ENCODE measurements around the gene SLC6A6. TPM values are rescaled to one million over a fixed set of nuclear protein-coding genes. Genes with fewer than 3 reads are reported as not detected.

The SLC6A6 gene
- total RNA-seq, 4 donors from 2014 or later: 15.0 to 36.2 (median 23.7) TPM

- intact Hi-C loops (cut with DNase I): no loop called here
Measured at GRCh38 chr3:14360123-14360881, 42.1 kb upstream of the SLC6A6 start.

DNA sequence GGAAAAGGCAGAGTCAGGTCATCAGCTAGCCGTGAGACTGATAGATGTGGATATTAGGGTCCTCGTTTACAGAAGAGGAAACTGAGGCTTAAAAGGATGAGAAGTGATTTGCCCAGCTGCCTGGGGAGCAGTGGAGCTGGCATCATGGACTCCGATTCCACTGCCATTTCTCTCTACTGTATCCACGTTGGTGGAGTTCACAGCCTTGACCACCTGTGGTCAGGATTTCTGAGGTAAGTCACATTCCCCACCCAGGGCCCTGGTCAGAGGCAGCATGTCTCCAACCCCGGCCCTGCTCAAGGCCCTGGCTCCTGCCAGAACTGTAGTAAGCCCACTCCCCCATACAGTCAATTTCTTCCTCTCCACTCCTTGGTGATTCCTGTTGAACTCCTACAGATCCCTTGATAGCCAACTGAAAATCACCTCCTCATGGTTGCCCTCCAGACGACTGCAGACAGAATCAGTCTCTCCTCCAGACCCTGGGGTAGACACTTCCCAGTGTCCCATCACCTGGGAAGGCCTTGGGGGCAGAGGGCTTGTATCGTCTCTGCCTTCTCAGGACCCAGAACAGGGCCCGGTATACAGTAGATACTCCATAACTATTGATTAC, 41.2 kb upstream of the SLC6A6 start:
- intact Hi-C loops (cut with DNase I): no loop called here

More at GRCh38 chr3:14360123-14360881, 42.1 kb upstream of the SLC6A6 start:
- no peak for TF ChIP-seq EP300 (IDR thresholded peaks at IDR 0.05)
- no peak for TF ChIP-seq POLR2AphosphoS5 (IDR thresholded peaks at IDR 0.05)
- TF ChIP-seq CTCF (IDR thresholded peaks at IDR 0.05): no peak
- TF ChIP-seq POLR2A (IDR thresholded peaks at IDR 0.05; ENCODE audit: low read depth): no peak
- WGBS: 86% methylated on average over 3 of the region's 14 CpGs
- H3K27ac ChIP-seq (replicated peaks in 1 of 4): no peak overlapping the region
- H3K36me3 ChIP-seq: no peaks in the 10 kb centered on the region
- no peak for DNase-seq (ENCODE audit: extremely low spot score)
- H3K4me1 ChIP-seq: peaks cover 7 to 15% (median 12%) of the 10 kb centered on the region in 4 donors
- no peaks in the 10 kb centered on the region for H3K9me3 ChIP-seq
- no peak overlapping the region for H3K4me3 ChIP-seq
- no peaks in the 10 kb centered on the region for H3K27me3 ChIP-seq

DNA sequence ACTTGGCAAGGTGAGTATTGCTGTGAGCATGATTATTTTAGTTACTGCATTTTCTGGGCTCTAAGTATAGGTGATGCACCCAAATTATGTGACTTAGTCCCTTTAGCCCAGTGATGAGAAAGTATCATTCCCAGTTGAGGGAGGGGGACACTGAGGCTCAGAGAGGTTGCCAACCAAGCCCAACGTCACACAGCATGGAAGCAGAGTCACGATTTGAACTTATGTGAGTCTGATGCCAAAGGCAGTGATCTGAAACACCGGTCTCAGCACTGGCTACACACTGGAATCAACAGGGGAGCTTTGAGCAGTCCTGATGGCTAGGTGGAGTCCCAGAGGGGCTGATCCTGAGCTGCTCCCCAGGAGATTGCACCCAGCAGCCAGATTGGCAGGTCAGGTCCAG, 39.5 kb upstream of the SLC6A6 start:
- H3K27me3 ChIP-seq: peaks cover 0 to 4% (median 0%) of the 10 kb centered on the region in 4 donors
- 90% methylated on average over 2 of the region's 3 CpGs for WGBS
- H3K4me3 ChIP-seq: no peak overlapping the region
- no peak for DNase-seq (ENCODE audit: extremely low spot score)
- no peaks in the 10 kb centered on the region for H3K36me3 ChIP-seq
- TF ChIP-seq POLR2AphosphoS5 (IDR thresholded peaks at IDR 0.05) (no peak), POLR2A (IDR thresholded peaks at IDR 0.05; ENCODE audit: low read depth) (no peak), EP300 (IDR thresholded peaks at IDR 0.05) (no peak), CTCF (IDR thresholded peaks at IDR 0.05) (no peak)
- H3K27ac ChIP-seq (replicated peaks in 1 of 4): no peak overlapping the region
- intact Hi-C loops (cut with DNase I): no loop called here
- no peaks in the 10 kb centered on the region for H3K9me3 ChIP-seq
- H3K4me1 ChIP-seq: peaks cover 7 to 14% (median 11%) of the 10 kb centered on the region in 4 donors

More for the DNA sequence above, 41.2 kb upstream of the SLC6A6 start:
- 88% methylated on average over 8 of the region's 8 CpGs for WGBS
- H3K4me3 ChIP-seq: no peak overlapping the region
- TF ChIP-seq POLR2A (IDR thresholded peaks at IDR 0.05; ENCODE audit: low read depth) (no peak), CTCF (IDR thresholded peaks at IDR 0.05) (no peak), EP300 (IDR thresholded peaks at IDR 0.05) (no peak), POLR2AphosphoS5 (IDR thresholded peaks at IDR 0.05) (no peak)
- no peaks in the 10 kb centered on the region for H3K27me3 ChIP-seq
- peaks cover 7 to 15% (median 12%) of the 10 kb centered on the region in 4 donors for H3K4me1 ChIP-seq
- no peak for DNase-seq (ENCODE audit: extremely low spot score)
- no peaks in the 10 kb centered on the region for H3K36me3 ChIP-seq
- H3K27ac ChIP-seq (replicated peaks in 1 of 4): no peak overlapping the region
- H3K9me3 ChIP-seq: no peaks in the 10 kb centered on the region

DNA sequence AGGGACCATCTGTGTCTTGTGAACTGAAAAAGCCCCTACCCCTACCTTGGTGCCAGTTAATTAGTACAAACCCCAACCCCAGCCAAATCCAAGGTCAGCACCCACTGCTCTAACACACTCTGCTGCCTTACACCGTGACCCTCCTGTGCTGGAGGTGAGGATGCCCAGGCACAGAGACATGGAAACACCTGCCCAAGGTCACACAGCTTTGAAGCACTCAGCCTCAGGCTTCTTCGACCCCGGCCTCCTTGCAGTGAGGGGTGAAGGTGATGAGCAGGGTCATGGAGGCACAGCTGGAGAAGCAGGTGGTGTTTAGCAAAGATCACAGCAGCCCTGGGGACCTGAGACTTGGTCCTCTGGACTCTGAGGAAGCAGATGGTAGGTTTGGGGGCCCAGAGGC, 39.0 kb upstream of the SLC6A6 start:
- TF ChIP-seq CTCF (IDR thresholded peaks at IDR 0.05) (no peak), POLR2A (IDR thresholded peaks at IDR 0.05; ENCODE audit: low read depth) (no peak), POLR2AphosphoS5 (IDR thresholded peaks at IDR 0.05) (no peak), EP300 (IDR thresholded peaks at IDR 0.05) (no peak)
- H3K4me3 ChIP-seq: no peak overlapping the region
- peaks cover 2 to 9% (median 7%) of the 10 kb centered on the region in 4 donors for H3K4me1 ChIP-seq
- H3K27me3 ChIP-seq: peaks cover 0 to 9% (median 0%) of the 10 kb centered on the region in 4 donors
- no peaks in the 10 kb centered on the region for H3K36me3 ChIP-seq
- H3K9me3 ChIP-seq: no peaks in the 10 kb centered on the region
- WGBS: 88% methylated on average over 3 of the region's 3 CpGs
- intact Hi-C loops (cut with DNase I): no loop called here
- DNase-seq (ENCODE audit: extremely low spot score): no peak
- no peak overlapping the region for H3K27ac ChIP-seq (replicated peaks in 1 of 4)
